AG04449 (cell line): ENCODE data around the gene PPL.
"Not testable (repeated sequence)": the region's sequence is repeated elsewhere in the genome, so short reads cannot be mapped to it uniquely, and the experiment has no call there.

ENCODE experiments used
- CTCF ChIA-PET: fragments of 350-600 bp; formaldehyde crosslinking; extraction: SDS; loops from one replicate; lab custom pipeline; 2021; ENCODE audit warnings: antibody characterized with exemption; lab: Yijun Ruan, JAX
- POLR2A ChIA-PET: fragments of 400-600, 350-600 bp; formaldehyde crosslinking; extraction: SDS; loops from one replicate; lab custom pipeline; 2020; ENCODE audit warnings: antibody characterized with exemption, inconsistent platforms; lab: Yijun Ruan, JAX
- DNase-seq: peaks from one replicate; pipeline ENCODE4 v3.0.0-alpha.2; 2010; ENCODE audit warnings: low read depth, low spot score
- H3K4me3 ChIP-seq: 2 replicates; pipeline ENCODE4 v1.5.1; 2011; ENCODE audit warnings: low read depth, mild to moderate bottlenecking, control low read depth, low read length
- CTCF ChIP-seq: IDR thresholded peaks from one replicate; pipeline ENCODE4 v1.5.1; 2011; ENCODE audit warnings: mild to moderate bottlenecking, moderate library complexity, low read length, control low read depth, inconsistent platforms; ENCODE audit not compliant: insufficient read depth; ENCODE audit errors: missing control alignments

The PPL gene

GRCh38 chr16:4970010-4970409, 33.1 kb upstream of the PPL start:
- no peak for TF ChIP-seq CTCF
- DNase-seq = no peak
- POLR2A ChIA-PET = no interaction called here
- CTCF ChIA-PET = interaction anchor here (1.4 kb wide), 1 partner anchor 14 kb away, joined by 4 read pairs; no protein-coding TSS in a partner anchor
- no peak overlapping the region for H3K4me3 ChIP-seq

- no peak overlapping the region for H3K4me3 ChIP-seq
- no peak for TF ChIP-seq CTCF
- CTCF ChIA-PET = no interaction called here
- DNase-seq = no peak
- POLR2A ChIA-PET = no interaction called here
These were observed 32.0 kb upstream of the PPL start for GRCh38 chr16:4968879-4969483.

GRCh38 chr16:4968278-4968677, 31.3 kb upstream of the PPL start:
- H3K4me3 ChIP-seq, CTCF ChIA-PET, DNase-seq, POLR2A ChIA-PET: not testable (repeated sequence)

- no peak for TF ChIP-seq CTCF
- ChIA-PET CTCF (interaction anchor here (0.6 to 1.0 kb wide), 2 partner anchors 9 to 11 kb away, joined by 3 read pairs; partner anchors contain the start of gene SEC14L5), POLR2A (interaction anchor here (0.6 kb wide), 1 partner anchor 28 kb away, joined by 5 read pairs; no protein-coding TSS in a partner anchor)
- DNase-seq = no peak
- no peak overlapping the region for H3K4me3 ChIP-seq
These were observed 29.9 kb upstream of the PPL start for GRCh38 chr16:4966736-4967453.

GRCh38 chr16:4963527-4963926, 26.6 kb upstream of the PPL start:
- H3K4me3 ChIP-seq, POLR2A ChIA-PET, DNase-seq, CTCF ChIA-PET: not testable (repeated sequence)

- POLR2A ChIA-PET = no interaction called here
- TF ChIP-seq CTCF = no peak
- CTCF ChIA-PET = no interaction called here
- H3K4me3 ChIP-seq = no peak overlapping the region
- DNase-seq = no peak
These were observed 25.8 kb upstream of the PPL start for GRCh38 chr16:4962716-4963115.

- TF ChIP-seq CTCF = no peak
- POLR2A ChIA-PET = no interaction called here
- DNase-seq = no peak
- CTCF ChIA-PET = interaction anchor here (3.3 kb wide), 1 partner anchor 131 kb away, joined by 16 read pairs; no protein-coding TSS in a partner anchor
- H3K4me3 ChIP-seq = no peak overlapping the region
These were observed 23.6 kb upstream of the PPL start for GRCh38 chr16:4960579-4960978.
